ENCODE results near the gene INIP. TPM values are rescaled to one million over a fixed set of nuclear protein-coding genes. Genes with fewer than 3 reads are reported as not detected.

The INIP gene
- polyA plus RNA-seq, 1 donor from 2014 or later = 64.7 TPM

- H3K27ac ChIP-seq (ENCODE audit: low read length) = no peak overlapping the region
- no peak overlapping the region for H3K4me2 ChIP-seq (ENCODE audit: low read length)
- no peak overlapping the region for H2AFZ ChIP-seq (ENCODE audit: low read depth, low read length)
- H3K4me3 ChIP-seq (ENCODE audit: low read length) = no peak overlapping the region
- H3K9ac ChIP-seq (ENCODE audit: low read length) = no peak overlapping the region
- no peak for TF ChIP-seq CTCF (IDR thresholded peaks at IDR 0.05; ENCODE audit: poor library complexity, severe bottlenecking)
- H3F3A ChIP-seq (ENCODE audit: insufficient read depth, low read length, poor library complexity, severe bottlenecking) = no peaks in the 10 kb centered on the region
- peaks cover 4% of the 10 kb centered on the region for H3K79me2 ChIP-seq (replicated peaks; ENCODE audit: insufficient read depth, low read length)
- H3K27me3 ChIP-seq (ENCODE audit: insufficient read depth, low read depth, low read length) = no peaks in the 10 kb centered on the region
- H4K20me1 ChIP-seq (ENCODE audit: insufficient read depth) = no peaks in the 10 kb centered on the region
- no peaks in the 10 kb centered on the region for H3K36me3 ChIP-seq (ENCODE audit: insufficient read depth, low read length)
- H3K9me2 ChIP-seq (ENCODE audit: insufficient read depth, low read length) = no peaks in the 10 kb centered on the region
- H3K9me3 ChIP-seq (ENCODE audit: low read length) = no peaks in the 10 kb centered on the region
Observed at GRCh38 chr9:112747094-112747493, 29.2 kb upstream of the INIP start.

GRCh38 chr9:112744177-112744576 lies 26.3 kb upstream of the INIP start:
- Histone ChIP-seq H3K9me3 (ENCODE audit: low read length) (no peaks in the 10 kb centered on the region), H4K20me1 (ENCODE audit: insufficient read depth) (no peaks in the 10 kb centered on the region)
- TF ChIP-seq EZH2 (IDR thresholded peaks at IDR 0.05; ENCODE audit: borderline replicate concordance, insufficient read depth, low read length, poor library complexity, severe bottlenecking) = no peak

GRCh38 chr9:112743216-112743836 lies 25.4 kb upstream of the INIP start:
- Histone ChIP-seq H3K79me2 (replicated peaks; ENCODE audit: insufficient read depth, low read length) (no peaks in the 10 kb centered on the region), H3K9ac (ENCODE audit: low read length) (no peak overlapping the region), H2AFZ (ENCODE audit: low read depth, low read length) (no peak overlapping the region), H3K9me3 (ENCODE audit: low read length) (no peaks in the 10 kb centered on the region), H3K9me2 (ENCODE audit: insufficient read depth, low read length) (no peaks in the 10 kb centered on the region), H3F3A (ENCODE audit: insufficient read depth, low read length, poor library complexity, severe bottlenecking) (no peaks in the 10 kb centered on the region), H3K4me2 (ENCODE audit: low read length) (no peak overlapping the region), H4K20me1 (ENCODE audit: insufficient read depth) (no peaks in the 10 kb centered on the region), H3K27me3 (ENCODE audit: insufficient read depth, low read depth, low read length) (no peaks in the 10 kb centered on the region), H3K36me3 (ENCODE audit: insufficient read depth, low read length) (no peaks in the 10 kb centered on the region), H3K27ac (ENCODE audit: low read length) (no peak overlapping the region), H3K4me3 (ENCODE audit: low read length) (no peak overlapping the region)
- no peak for TF ChIP-seq TAF1 (IDR thresholded peaks at IDR 0.05; ENCODE audit: low read depth)
- TF ChIP-seq EP300 (conservative IDR thresholded peaks at IDR 0.05; ENCODE audit: poor library complexity, severe bottlenecking) = no peak
- TF ChIP-seq MXI1 (conservative IDR thresholded peaks at IDR 0.05; ENCODE audit: poor library complexity, severe bottlenecking) = no peak
- no peak for TF ChIP-seq SMC3 (conservative IDR thresholded peaks at IDR 0.05; ENCODE audit: poor library complexity)
- TF ChIP-seq RAD21 (conservative IDR thresholded peaks at IDR 0.05) = no peak
- no peak for TF ChIP-seq REST (IDR thresholded peaks at IDR 0.05; ENCODE audit: borderline replicate concordance)
- TF ChIP-seq EZH2 (IDR thresholded peaks at IDR 0.05; ENCODE audit: borderline replicate concordance, insufficient read depth, low read length, poor library complexity, severe bottlenecking) = no peak
- no peak for TF ChIP-seq POLR2AphosphoS5 (IDR thresholded peaks at IDR 0.05)
- TF ChIP-seq CTCF (IDR thresholded peaks at IDR 0.05; ENCODE audit: poor library complexity, severe bottlenecking) = no peak

More at GRCh38 chr9:112744177-112744576, 26.3 kb upstream of the INIP start:
- H3K27ac ChIP-seq (ENCODE audit: low read length) = no peak overlapping the region
- H3K4me2 ChIP-seq (ENCODE audit: low read length) = no peak overlapping the region
- no peak overlapping the region for H3K9ac ChIP-seq (ENCODE audit: low read length)
- no peaks in the 10 kb centered on the region for H3K79me2 ChIP-seq (replicated peaks; ENCODE audit: insufficient read depth, low read length)
- no peak overlapping the region for H2AFZ ChIP-seq (ENCODE audit: low read depth, low read length)
- H3K36me3 ChIP-seq (ENCODE audit: insufficient read depth, low read length) = no peaks in the 10 kb centered on the region
- H3K27me3 ChIP-seq (ENCODE audit: insufficient read depth, low read depth, low read length) = no peaks in the 10 kb centered on the region
- no peaks in the 10 kb centered on the region for H3F3A ChIP-seq (ENCODE audit: insufficient read depth, low read length, poor library complexity, severe bottlenecking)
- no peaks in the 10 kb centered on the region for H3K9me2 ChIP-seq (ENCODE audit: insufficient read depth, low read length)
- no peak overlapping the region for H3K4me3 ChIP-seq (ENCODE audit: low read length)
